GM21360 (cell line): ENCODE data around the gene LGALS1.
A peak's percentile ranks its signal among the peaks of the same experiment; 100 is the strongest.
"Not testable (repeated sequence)": the region's sequence is repeated elsewhere in the genome, so short reads cannot be mapped to it uniquely, and the experiment has no call there.

Experiments
- ATAC-seq: cut with Tn5 transposase; IDR thresholded peaks from one replicate; pipeline ENCODE4 v1.9.1; 2021; ENCODE audit warnings: mild to moderate bottlenecking, moderate library complexity; ENCODE audit not compliant: unreplicated experiment

The LGALS1 gene

DNA sequence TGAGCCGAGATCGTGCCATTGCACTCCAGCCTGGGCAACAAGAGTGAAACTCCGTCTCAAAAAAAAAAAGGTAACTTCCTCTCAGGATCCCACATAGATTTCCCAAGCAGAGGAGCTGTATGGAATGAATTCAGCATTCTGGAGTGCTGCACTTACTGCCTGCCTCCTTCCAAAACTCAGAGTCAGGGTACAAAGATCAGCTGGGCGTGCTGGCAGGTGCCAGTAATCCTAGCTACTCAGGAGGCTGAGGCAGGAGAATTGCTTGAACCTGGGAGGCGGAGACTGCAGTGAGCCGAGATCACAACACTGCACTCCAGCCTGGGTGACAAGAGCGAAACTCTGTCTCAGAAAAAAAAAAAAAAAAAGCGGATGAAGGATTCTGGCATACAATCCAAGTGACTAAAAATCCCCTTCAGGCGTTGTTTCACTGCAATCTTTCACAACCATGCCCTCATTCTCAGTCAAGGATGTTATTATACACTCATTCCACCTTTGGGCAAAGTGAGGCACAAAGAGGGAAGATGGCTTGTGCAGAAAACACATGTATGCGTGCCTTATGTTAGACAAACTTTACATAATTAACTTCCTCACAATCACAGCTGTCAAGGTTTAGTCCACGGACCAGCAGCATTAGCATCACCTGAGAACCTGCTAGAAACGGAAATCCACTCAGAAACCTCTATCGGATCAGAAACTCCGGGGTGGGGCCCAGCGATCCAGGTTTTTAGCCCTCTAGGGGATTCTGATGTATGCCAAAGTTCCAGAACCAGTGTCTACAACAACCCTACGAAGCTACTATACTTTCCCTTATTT, 9.6 kb downstream of the LGALS1 start:
- ATAC-seq, result no peak

- peak; percentile 62 for ATAC-seq
Measured at GRCh38 chr22:37686002-37686982, 10.9 kb downstream of the LGALS1 start, which contains the start of gene NOL12. Gene NOL12, plus strand, starts transcription at chr22:37686343. Its CDS starts 50 bp downstream, at chr22:37686393.

- ATAC-seq, result no peak
Measured at GRCh38 chr22:37690407-37690806, 15.0 kb downstream of the LGALS1 start.

GRCh38 chr22:37690901-37691504, 15.6 kb downstream of the LGALS1 start:
- ATAC-seq, result no peak

DNA sequence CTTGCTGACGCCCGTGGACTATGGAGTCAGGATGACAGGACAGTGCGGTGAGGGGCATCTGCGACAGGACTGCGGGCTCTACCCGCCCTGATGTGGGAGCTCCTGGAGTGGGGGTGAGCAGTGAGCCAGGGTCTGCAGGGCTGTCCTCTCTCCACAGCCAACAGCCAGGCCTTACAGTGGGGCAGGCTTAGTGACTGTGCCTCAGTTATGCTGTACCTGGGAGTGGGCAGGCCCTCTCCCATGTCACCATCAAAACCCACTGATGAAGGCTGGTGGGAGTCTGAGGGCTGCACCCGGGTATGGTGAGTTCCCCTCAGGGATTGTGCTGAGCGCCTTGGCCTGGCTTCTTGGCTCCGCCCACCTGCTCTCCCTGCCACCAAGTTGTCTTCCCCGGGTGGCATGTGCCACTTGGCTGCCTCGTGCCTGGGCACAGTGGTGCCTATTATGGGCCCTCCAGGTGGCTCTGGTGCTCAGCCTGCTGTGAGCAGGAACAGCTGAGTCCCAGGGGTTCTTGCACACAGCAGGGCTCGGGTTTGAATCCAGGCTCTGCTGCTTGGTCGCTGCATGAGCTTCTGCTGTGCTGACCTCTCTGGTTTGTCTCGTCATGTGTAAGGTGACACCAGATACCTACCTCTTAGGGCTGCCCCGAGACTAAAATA, 17.3 kb downstream of the LGALS1 start:
- no peak for ATAC-seq

GRCh38 chr22:37694131-37694530, 18.7 kb downstream of the LGALS1 start:
- not testable (repeated sequence) for ATAC-seq

DNA sequence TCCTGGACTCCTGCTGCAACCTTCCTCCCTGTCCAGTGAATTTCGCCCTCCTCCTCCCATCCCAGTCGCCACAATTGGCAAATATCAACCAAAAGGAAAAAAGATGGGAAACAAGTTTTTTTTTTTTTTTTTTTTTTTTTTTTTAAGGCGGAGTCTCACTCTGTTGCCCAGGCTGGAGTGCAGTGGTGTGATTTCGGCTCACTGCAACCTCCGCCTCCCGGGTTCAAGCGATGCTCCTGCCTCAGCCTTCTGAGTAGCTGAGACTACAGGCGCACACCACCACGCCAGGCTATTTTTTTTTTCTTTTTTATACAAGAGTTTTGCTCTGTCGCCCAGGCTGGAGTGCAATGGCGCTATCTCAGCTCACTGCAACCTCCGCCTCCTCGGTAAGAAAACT, 20.8 kb downstream of the LGALS1 start:
- ATAC-seq, result not testable (repeated sequence)

DNA sequence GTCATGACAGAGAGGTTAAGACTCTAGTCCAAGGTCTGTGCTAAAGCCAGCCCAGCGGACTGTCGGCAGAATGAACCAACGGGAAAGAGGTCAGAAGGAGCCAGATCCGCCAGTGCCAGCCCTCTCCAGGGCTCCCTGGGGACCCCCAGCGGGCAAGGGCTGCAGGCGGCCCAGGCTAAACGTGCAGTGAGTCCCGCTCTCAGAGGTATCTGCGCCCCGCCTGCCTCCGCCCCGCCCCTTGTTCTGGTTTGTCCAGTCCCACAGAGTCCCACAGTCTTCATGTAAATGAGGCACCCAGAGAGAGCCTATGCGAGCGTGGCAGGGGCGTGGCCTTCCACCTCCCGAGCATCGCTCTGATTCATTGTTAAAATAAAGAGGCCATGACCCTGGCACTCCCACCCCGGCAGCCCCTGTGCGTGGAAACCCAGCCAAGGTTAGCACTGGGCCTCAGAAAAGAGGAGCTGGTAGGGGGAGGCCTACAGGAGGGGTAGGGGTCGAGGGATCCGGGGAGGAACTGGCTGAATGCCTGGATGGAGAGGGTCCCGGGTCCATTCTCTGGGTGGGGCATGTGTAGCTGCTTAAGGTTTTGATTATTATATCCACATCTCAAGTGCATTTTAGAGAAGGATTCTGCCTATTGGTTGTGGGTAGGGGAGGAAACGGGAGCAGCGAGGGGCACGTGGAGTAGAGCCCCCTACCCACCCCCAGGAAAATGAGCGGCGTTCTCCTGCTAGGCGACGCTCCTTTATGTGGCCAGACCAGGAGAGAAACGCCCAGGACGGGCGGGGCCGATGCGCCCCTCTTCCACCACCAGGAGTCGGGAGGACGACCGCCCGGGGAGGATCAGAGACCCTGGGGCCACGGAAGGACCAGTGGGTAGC, 21.5 kb downstream of the LGALS1 start, which contains the start of gene TRIOBP:
TRIOBP (plus strand) TSS at position 392 of the 881 bp plus-strand sequence. CDS start 4,318 bp downstream, outside the sequence.
- peak; percentile 81 for ATAC-seq

- no peak for ATAC-seq
Measured at GRCh38 chr22:37697538-37697835, 22.1 kb downstream of the LGALS1 start.

DNA sequence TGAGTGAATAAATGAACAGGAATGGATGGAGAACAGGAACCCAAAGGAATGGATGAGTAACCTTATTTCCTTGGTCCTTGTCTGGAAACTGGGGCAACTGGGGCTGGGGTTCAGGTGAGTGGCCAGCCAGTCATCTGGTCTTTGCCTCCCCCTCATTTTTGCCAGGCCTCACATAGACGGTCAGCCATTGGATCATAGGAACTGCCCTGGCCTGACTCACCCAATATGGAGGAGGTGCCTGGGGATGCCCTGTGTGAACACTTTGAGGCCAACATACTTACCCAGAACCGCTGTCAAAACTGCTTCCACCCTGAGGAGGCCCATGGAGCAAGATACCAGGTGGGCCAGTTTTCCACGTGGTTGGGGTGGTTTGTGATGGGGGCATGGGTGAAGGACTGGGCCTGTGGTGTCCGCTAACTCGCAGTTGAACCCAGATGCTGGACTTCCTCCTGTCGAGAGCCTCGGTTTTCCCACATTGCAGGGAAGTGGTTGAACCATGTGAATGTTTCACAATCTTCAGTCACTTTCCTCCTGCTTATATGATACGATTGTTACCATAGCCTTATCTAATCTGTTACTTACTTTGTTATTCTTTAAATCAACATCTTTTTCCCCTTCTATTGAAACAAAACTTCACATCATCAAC, 25.8 kb downstream of the LGALS1 start:
- no peak for ATAC-seq

DNA sequence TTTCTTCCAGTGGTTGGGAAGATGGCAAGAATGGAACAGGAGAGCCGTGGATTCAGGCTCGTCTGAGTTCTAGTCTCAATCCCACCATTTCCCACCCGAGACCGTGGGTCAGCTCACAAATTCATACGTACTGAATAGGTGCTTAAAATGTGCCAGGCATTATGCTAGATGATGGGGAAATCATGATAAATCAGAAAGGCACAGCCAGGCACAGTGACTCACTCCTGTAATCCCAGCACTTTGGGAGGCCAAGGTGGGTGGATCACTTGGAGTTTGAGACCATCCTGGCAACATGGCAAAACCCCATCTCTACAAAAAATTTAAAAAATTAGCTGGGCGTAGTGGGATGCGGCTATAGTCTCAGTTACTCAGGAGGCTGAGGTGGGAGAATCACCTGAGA, 28.5 kb downstream of the LGALS1 start:
- ATAC-seq, result no peak

GRCh38 chr22:37704645-37705044, 29.2 kb downstream of the LGALS1 start:
- ATAC-seq, result no peak

DNA sequence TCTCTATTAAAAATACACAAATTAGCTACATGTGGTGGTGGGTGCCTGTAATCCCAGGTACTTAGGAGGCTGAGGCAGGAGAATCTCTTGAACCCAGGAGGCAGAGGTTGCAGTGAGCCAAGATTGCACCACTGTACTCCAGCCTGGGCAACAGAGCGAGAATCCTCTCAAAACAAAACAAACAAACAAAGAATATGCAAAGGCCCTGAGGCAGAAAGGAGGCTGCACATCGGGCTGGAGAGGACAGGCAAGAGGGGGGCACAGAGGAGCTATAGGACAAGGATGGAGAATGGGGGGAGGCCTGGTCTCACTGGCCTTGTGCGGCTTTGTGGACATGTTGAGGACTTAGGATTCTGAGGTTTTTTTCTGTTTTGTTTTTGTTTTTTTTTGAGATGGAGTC, 29.8 kb downstream of the LGALS1 start:
- no peak for ATAC-seq

GRCh38 chr22:37708580-37709444, 33.4 kb downstream of the LGALS1 start:
- no peak for ATAC-seq

DNA sequence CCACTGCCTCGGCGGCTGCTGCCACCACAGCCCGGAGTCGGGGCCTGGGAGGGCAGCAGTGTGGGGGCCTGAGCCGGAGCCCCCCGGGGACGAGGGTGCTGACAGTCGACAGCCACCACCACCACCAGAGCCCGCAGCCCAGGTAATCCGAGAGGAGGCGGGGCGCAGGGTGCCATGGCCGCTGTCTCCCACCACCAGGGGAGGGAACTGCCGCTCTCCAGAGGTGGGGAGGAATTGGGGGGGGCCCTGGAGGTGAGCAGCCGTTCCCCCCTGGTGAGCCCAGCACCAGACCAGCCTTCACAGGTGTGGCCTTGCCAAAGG, 34.0 kb downstream of the LGALS1 start:
- no peak for ATAC-seq

- ATAC-seq, result no peak
Measured at GRCh38 chr22:37710675-37711074, 35.2 kb downstream of the LGALS1 start.

- no peak for ATAC-seq
Measured at GRCh38 chr22:37711490-37711889, 36.1 kb downstream of the LGALS1 start.

DNA sequence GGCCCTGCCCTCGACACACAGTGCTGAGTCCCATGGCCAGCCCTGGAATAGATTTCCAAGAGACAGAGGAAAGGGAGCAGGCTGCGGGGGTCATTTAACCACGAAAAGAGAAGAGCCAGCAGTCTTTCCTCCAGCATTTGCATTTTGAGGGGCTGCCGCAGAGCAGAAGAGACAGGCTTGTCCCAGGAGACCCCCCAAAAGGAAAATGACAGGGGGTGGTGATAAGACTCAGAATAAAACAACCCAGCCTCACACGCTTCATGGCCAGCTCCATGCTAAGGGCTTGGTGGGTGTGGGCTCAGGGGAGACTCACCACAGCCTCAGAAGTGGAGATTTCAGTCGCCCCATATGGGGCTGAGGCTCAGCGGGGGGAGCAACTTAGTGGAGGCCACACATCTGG, 38.3 kb downstream of the LGALS1 start:
- ATAC-seq, result no peak
